Testis (tissue), 2 donors: ENCODE results near the gene WNT16.

Experiments used
- CTCF ChIP-seq, 3 experiments: fragments of 450-650 bp in 2 of 3; fragments of 200-600 bp in 1 of 3; sonication (generic) in 1 of 3; IDR thresholded peaks; one replicate each; pipeline ENCODE4 v1.5.1; 2016 to 2019; ENCODE audit warnings: antibody characterized with exemption in 3 of 3, mild to moderate bottlenecking in 2 of 3, moderate library complexity in 1 of 3
- POLR2A ChIP-seq: fragments of 450-650 bp; IDR thresholded peaks from one replicate; pipeline ENCODE4 v1.6.1; 2017; ENCODE audit warnings: antibody characterized with exemption, mild to moderate bottlenecking, moderate library complexity

- no peak for TF ChIP-seq CTCF (IDR thresholded peaks at IDR 0.05)
- TF ChIP-seq POLR2A: no peak
Observed at GRCh38 chr7:121307021-121307574, 21.7 kb upstream of the WNT16 start.
